Spleen (tissue), 11 donors: Measurements from ENCODE around the gene FANCE. TPM values are rescaled to one million over a fixed set of nuclear protein-coding genes. Genes with fewer than 3 reads are reported as not detected.

Experiments
- DNase-seq: peaks from one replicate; pipeline ENCODE4 v3.0.0-alpha.2; 2020
- H3K27ac ChIP-seq, 8 donors: fragments of 200-600 bp; sonication (generic) in 7 of 8; 1 replicate in 4 of 8; 2 replicates in 4 of 8; pipeline versions ENCODE4 v1.5.0 to v1.8.0; 2016 to 2021; ENCODE audit warnings: inconsistent platforms in 4 of 8, mild to moderate bottlenecking in 4 of 8, moderate library complexity in 1 of 8
- H3K27me3 ChIP-seq, 7 donors: fragments of 200-600 bp; sonication (generic) in 6 of 7; replicated peaks in 1 of 7; 1 replicate in 4 of 7; 2 replicates in 3 of 7; pipeline versions ENCODE4 v1.5.0 to v1.8.0; 2016 to 2021; ENCODE audit warnings: inconsistent platforms in 3 of 7, mild to moderate bottlenecking in 1 of 7
- H3K36me3 ChIP-seq, 6 donors: fragments of 200-600 bp; sonication (generic) in 5 of 6; 1 replicate in 4 of 6; 2 replicates in 2 of 6; pipeline versions ENCODE4 v1.5.0 to v1.8.0; 2016 to 2021; ENCODE audit warnings: inconsistent platforms in 2 of 6
- H3K4me1 ChIP-seq, 6 donors: fragments of 200-600 bp; sonication (generic) in 5 of 6; 1 replicate in 3 of 6; 2 replicates in 3 of 6; pipeline versions ENCODE4 v1.5.0 to v1.8.0; 2016 to 2021; ENCODE audit warnings: inconsistent platforms in 3 of 6
- H3K4me3 ChIP-seq, 8 donors: fragments of 200-600 bp; sonication (generic) in 7 of 8; 1 replicate in 4 of 8; 2 replicates in 4 of 8; pipeline versions ENCODE4 v1.5.0 to v1.8.0; 2016 to 2021; ENCODE audit warnings: inconsistent platforms in 4 of 8, mild to moderate bottlenecking in 4 of 8, moderate library complexity in 2 of 8
- H3K9me3 ChIP-seq, 8 donors: fragments of 200-600 bp; sonication (generic) in 7 of 8; 1 replicate in 4 of 8; 2 replicates in 4 of 8; pipeline versions ENCODE4 v1.5.0 to v1.8.0; 2016 to 2021; ENCODE audit warnings: inconsistent platforms in 4 of 8
- POLR2A ChIP-seq, 3 donors: fragments of 450-650 bp; IDR thresholded peaks; one replicate each; pipeline ENCODE4 v1.5.1; 2017; ENCODE audit warnings: antibody characterized with exemption in 3 of 3, mild to moderate bottlenecking in 1 of 3
- POLR2AphosphoS5 ChIP-seq, 3 donors: sonication (generic); formaldehyde crosslinking; IDR thresholded peaks; one replicate each; pipeline ENCODE4 v1.5.1; 2017; ENCODE audit warnings: antibody characterized with exemption in 3 of 3
- WGBS, 5 donors: extraction: QIAGEN DNeasy Blood & Tissue Kit in 3 of 5; methylation state at CpG; one replicate each; pipeline versions ENCODE4 v1.1.5 to v1.1.7; 2013 to 2018; 5-methylcytosine and 5-hydroxymethylcytosine counted together
- intact Hi-C: fragments of 100-400 bp; cut with DNase I; formaldehyde crosslinking; loops from one replicate; pipeline ENCODE4 v1.15.0; 2023; ENCODE audit warnings: low total_unique reads
- polyA plus RNA-seq, 3 donors: library from polyadenylated mRNA; stranded (reverse); fragments of 200-250 nt; gene quantifications; one replicate each; pipeline ENCODE4 v1.2.1, GENCODE V29; 2013
- total RNA-seq, 7 donors: library from RNA; depleted of rRNA in 3 of 7; stranded (reverse); fragments of >200 nt in 3 of 7; fragmentation: NEBNext Ultra II Directional in 4 of 7; extraction: Animal tissue kit (Norgen Biotek cat#: 25700) in 4 of 7; gene quantifications; one replicate each; pipeline versions ENCODE4 v1.1.0 to v1.2.1, GENCODE V29; 2016 to 2021
- TF ChIP-seq, protein P1 (sequence below), 11 experiments: fragments of 200-600 bp in 7 of 11; fragments of 450-650 bp in 4 of 11; sonication (generic) in 4 of 11; IDR thresholded peaks in 8 of 11; conservative IDR thresholded peaks in 3 of 11; 1 replicate in 7 of 11; 2 replicates in 4 of 11; pipeline versions ENCODE4 v1.4.0 to v1.8.0; 2016 to 2021; ENCODE audit warnings: antibody characterized with exemption in 11 of 11, inconsistent platforms in 4 of 11, mild to moderate bottlenecking in 1 of 11
- donor health status: healthy with polysubstance abuse.
- donor health status: DM: no; HTN: no; CAD: no; lungs with moderate emphysema.
- donor health status: DM: no; HTN: no; CAD: no.
- donor health status: Bipolar disorder and iron deficiency.
- donor health status: healthy.
- donor health status: DM: no; HTN: no; CAD: no.
- donor health status: DM: yes; HTN: yes; CAD: no.

Gene FANCE
- total and polyA plus RNA-seq, 10 donors, result 2.9 to 5.8 (median 4.2) TPM

DNA sequence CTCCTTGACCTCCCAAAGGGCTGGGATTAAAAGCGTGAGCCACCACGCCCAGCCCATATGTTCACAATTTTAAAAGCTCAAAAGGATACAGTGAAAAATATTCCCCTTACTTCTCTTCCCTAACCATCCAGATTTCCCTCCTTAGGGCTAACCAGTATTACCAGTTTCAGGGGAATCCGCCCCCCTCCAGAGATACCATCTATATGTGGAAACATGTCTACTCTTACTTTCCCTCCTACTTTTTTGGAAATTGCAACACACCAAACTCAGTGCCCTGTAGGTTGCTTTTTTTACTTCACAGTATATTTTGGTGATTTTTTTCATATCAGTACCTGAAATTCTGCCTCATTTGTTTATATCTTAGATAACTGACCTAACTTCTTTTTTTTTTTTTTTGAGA is 9.1 kb downstream of the FANCE start:
- WGBS, 5 donors, result 77 to 100% (median 92%) methylated on average over 3 of the region's 3 CpGs
- Histone ChIP-seq H3K36me3 (peaks cover 0 to 88% (median 22%) of the 10 kb centered on the region in 6 donors), H3K9me3 (no peaks in the 10 kb centered on the region), H3K27ac (no peak overlapping the region), H3K27me3 (no peaks in the 10 kb centered on the region), H3K4me1 (no peaks in the 10 kb centered on the region), H3K4me3 (no peak overlapping the region)
- no peak for DNase-seq
- intact Hi-C loops, result no loop called here
- TF ChIP-seq POLR2AphosphoS5 (IDR thresholded peaks at IDR 0.05) (no peak), POLR2A (IDR thresholded peaks at IDR 0.05) (no peak)
- TF ChIP-seq, protein P1, sequence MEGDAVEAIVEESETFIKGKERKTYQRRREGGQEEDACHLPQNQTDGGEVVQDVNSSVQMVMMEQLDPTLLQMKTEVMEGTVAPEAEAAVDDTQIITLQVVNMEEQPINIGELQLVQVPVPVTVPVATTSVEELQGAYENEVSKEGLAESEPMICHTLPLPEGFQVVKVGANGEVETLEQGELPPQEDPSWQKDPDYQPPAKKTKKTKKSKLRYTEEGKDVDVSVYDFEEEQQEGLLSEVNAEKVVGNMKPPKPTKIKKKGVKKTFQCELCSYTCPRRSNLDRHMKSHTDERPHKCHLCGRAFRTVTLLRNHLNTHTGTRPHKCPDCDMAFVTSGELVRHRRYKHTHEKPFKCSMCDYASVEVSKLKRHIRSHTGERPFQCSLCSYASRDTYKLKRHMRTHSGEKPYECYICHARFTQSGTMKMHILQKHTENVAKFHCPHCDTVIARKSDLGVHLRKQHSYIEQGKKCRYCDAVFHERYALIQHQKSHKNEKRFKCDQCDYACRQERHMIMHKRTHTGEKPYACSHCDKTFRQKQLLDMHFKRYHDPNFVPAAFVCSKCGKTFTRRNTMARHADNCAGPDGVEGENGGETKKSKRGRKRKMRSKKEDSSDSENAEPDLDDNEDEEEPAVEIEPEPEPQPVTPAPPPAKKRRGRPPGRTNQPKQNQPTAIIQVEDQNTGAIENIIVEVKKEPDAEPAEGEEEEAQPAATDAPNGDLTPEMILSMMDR (IDR thresholded peaks at IDR 0.05 in 8 of 11, conservative IDR thresholded peaks at IDR 0.05 in 3 of 11), result no peak

DNA sequence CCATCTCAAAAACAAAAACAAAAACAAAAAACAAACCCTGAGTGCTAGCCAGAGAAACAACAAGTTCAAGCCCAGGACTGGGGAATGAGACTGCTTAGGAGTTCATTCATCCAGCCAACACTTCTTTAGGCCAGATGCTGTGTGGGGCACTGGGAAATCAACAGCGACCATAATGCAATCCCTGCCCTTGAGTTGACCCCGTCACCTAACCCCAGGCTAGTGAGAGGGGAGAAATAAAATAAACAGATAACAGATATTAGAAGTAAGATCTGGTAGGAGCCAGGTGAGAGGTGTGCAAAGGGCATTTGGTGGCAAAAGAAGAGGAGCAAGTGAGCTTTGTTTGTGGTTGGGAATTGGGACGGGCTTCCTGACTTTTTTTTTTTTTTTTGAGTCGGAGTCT is 11.2 kb downstream of the FANCE start:
- H3K9me3 ChIP-seq, result no peaks in the 10 kb centered on the region
- no peak for TF ChIP-seq POLR2A (IDR thresholded peaks at IDR 0.05)
- H3K27me3 ChIP-seq, result no peaks in the 10 kb centered on the region
- peaks cover 0 to 73% (median 16%) of the 10 kb centered on the region in 6 donors for H3K36me3 ChIP-seq
- DNase-seq, result no peak
- no peak overlapping the region for H3K4me3 ChIP-seq
- H3K4me1 ChIP-seq, result peaks cover 3 to 10% (median 7%) of the 10 kb centered on the region in 6 donors
- intact Hi-C loops, result no loop called here
- no peak overlapping the region for H3K27ac ChIP-seq
- 93 to 96% (median 94%) methylated on average over 4 of the region's 4 CpGs for WGBS, 5 donors

DNA sequence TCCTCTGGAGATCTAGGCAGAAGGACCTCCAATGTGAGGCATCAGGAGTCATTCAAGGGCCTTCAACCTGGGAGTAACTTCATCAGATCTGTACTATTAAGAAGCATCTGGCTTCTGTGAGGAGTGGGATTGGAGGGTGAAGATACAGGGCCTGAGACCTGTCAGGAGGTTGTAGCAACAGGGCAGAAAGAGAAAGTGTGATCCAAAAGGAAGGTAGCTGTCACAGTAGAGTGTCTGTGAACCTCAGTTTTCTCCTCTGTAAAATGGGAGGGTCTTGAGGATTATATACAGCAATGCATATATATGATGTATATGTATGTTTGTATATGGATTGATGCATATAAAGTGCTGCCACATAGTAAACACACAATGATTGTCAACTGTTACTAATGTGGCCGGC is 13.5 kb downstream of the FANCE start:
- H3K27me3 ChIP-seq, result no peaks in the 10 kb centered on the region
- no peak overlapping the region for H3K27ac ChIP-seq
- intact Hi-C loops, result loop anchor here (5.0 kb wide), 1 partner anchor 123 kb away; the partner anchor contains the start of gene PPARD
- no peaks in the 10 kb centered on the region for H3K9me3 ChIP-seq
- no peak overlapping the region for H3K4me3 ChIP-seq
- 95 to 100% (median 100%) methylated on average over 1 of the region's 1 CpG for WGBS, 5 donors
- peaks cover 0 to 62% (median 15%) of the 10 kb centered on the region in 6 donors for H3K36me3 ChIP-seq
- TF ChIP-seq POLR2A (IDR thresholded peaks at IDR 0.05), result no peak
- TF ChIP-seq POLR2AphosphoS5 (IDR thresholded peaks at IDR 0.05), result no peak
- DNase-seq, result no peak
- H3K4me1 ChIP-seq, result peaks cover 15 to 30% (median 26%) of the 10 kb centered on the region in 6 donors

DNA sequence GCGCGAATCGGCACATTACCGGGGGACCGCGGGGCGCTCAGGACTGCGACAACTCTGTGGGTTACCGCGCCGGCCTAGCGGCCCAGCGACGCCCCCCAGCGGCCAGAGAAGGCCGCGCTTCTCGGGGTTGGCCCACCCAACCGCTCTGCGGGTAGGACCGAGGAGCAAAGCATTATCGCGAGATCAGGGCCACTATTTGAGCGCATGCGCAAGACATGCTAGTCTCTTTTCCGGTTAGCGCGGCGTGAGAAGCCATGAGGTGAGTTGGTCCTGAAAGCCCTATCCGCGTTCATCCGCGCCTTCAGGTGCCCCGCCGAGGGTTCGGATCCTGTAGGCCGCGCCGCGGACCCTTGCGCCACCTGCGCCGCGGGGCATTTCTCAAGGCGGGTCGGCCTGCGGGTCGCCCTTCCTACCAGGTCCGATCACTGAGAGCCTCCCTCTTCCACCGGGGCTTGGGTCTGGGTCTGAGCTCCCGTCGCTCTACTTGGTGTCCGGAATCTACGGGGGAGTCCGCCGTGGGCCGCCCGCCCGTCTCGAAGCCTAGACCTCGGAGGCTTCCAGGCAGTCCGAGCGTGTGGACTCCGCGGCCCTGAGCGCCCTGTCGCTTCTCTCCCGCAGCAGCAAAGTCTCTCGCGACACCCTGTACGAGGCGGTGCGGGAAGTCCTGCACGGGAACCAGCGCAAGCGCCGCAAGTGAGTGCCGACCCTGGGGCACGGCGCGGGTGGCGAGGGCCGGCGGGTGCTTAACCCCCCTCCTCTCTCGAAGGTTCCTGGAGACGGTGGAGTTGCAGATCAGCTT is 16.2 kb downstream of the FANCE start, which contains the start of gene RPL10A:
Gene RPL10A (plus strand): TSS at position 221 of the 799 bp plus-strand sequence. CDS start 34 bp downstream, at position 255.
- DNase-seq, result peak; percentile 98
- Histone ChIP-seq H3K4me3 (peak within 1 kb of the TSS; percentile 62 to 93 (median 78)), H3K4me1 (peaks cover 22 to 57% (median 43%) of the 10 kb centered on the region in 6 donors), H3K36me3 (peaks cover 0 to 63% (median 30%) of the 10 kb centered on the region in 6 donors), H3K27me3 (no peaks in the 10 kb centered on the region), H3K27ac (peak within 1 kb of the TSS; percentile 87 to 92 (median 92)), H3K9me3 (no peaks in the 10 kb centered on the region)
- 0 to 1% (median 0%) methylated on average over 39 to 86 of the region's 86 CpGs for WGBS, 5 donors
- peak; percentile 97 to 99 (median 98) for TF ChIP-seq POLR2AphosphoS5 (IDR thresholded peaks at IDR 0.05)
- peak in 2 of 3 donors; percentile 47 to 80 for TF ChIP-seq POLR2A (IDR thresholded peaks at IDR 0.05)
- TF ChIP-seq, protein P1 (IDR thresholded peaks at IDR 0.05 in 8 of 11, conservative IDR thresholded peaks at IDR 0.05 in 3 of 11), result peak; percentile 96 to 100 (median 99)
- intact Hi-C loops, result loop anchor here (5.0 kb wide), 1 partner anchor 126 kb away; the partner anchor contains the start of gene PPARD
